HK-2 (cell line): ENCODE measurements around the gene ABHD16B.
A peak's percentile ranks its signal among the peaks of the same experiment; 100 is the strongest.

ENCODE experiments used
- DNase-seq: peaks from one replicate; pipeline ENCODE4 v3.0.0-alpha.2; 2018; ENCODE audit not compliant: unreplicated experiment

The ABHD16B gene

GRCh38 chr20:63861365-63861934 lies at the start of gene ABHD16B:
Gene ABHD16B (plus strand): TSS chr20:63861498. CDS start chr20:63861541, 43 bp downstream.
- no peak for DNase-seq

DNA sequence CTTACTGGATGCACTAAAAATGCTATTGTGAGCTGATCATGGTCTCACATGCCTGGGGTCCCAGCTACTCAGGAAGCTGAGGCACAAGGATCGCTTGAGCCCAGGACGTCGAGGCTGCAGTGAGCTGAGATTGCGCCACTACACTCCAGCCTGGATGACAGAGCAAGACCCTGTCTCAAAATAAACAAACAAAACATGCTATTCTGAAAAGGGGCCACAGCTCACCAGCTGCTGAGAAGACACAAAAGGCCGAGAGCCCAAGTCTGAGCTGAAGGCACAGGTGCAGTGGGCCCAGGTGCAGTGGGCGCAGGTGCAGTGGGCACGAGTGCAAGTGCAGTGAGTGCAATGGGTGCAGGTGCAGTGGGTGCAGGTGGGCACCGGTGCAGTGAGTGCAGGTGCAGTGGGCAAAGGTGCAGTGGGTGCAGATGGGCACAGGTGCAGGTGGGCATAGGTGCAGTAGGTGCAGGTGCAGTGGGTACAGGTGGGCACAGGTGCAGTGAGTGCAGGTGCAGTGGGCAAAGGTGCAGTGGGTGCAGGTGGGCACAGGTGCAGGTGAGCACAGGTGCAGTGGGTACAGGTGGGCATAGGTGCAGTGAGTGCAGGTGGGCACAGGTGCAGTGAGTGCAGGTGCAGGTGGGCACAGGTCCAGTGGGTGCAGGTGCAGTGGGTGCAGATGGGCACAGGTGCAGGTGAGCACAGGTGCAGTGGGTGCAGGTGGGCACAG lies 46.2 kb upstream of the ABHD16B start:
- no peak for DNase-seq

DNA sequence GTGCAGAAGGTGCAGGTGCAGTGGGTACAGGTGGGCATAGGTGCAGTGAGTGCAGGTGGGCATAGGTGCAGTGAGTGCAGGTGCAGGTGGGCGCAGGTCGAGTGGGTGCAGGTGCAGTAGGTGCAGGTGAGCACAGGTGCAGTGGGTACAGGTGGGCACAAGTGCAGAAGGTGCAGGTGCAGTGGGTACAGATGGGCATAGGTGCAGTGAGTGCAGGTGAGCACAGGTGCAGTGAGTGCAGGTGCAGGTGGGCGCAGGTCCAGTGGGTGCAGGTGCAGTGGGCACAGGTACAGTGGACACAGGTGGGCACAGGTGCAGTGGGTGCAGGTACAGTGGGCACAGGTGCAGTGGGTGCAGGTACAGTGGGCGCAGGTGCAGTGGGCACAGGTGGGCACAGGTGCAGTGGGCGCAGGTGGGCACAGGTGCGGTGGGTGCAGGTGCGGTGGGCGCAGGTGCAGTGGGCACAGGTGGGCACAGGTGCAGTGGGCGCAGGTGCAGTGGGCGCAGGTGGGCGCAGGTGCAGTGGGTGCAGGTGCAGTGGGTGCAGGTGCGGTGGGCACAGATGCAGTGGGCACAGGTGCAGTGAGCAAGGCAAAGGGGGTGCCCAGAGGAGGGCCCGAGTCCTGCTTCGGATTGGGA lies 45.6 kb upstream of the ABHD16B start:
- no peak for DNase-seq

DNA sequence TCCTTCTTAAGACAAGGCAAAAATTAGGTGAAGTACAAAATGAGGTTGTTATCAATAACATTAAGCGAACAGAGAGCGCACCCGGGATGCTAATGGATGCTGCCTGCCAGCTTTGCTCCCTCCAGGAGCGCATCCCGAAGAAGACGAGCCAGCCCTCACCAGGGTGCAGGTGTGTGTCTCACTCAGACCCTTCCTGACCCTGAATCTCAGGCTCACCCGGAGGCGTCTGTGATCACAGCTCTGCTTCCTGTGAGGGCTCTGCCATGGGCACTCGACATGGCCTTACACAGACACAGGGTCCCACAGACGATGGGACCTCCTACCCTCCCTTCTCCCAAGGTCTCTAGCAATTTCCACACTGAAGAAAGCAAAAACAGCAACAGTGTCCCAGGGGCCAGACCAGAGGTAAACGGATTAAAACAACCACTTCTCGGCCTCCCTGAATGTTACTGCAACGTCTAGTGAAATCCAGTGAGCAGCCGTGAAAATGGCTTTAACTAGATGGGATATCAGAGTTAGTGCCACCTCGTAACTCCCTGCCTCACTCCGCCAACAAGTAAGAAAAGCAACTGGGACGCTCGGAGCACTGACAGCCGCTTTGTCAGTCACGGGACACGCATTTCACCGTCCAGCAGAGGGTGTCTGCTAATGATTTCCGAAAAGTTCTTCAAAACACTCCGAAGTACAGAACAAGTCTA lies 41.9 kb upstream of the ABHD16B start:
- no peak for DNase-seq

DNA sequence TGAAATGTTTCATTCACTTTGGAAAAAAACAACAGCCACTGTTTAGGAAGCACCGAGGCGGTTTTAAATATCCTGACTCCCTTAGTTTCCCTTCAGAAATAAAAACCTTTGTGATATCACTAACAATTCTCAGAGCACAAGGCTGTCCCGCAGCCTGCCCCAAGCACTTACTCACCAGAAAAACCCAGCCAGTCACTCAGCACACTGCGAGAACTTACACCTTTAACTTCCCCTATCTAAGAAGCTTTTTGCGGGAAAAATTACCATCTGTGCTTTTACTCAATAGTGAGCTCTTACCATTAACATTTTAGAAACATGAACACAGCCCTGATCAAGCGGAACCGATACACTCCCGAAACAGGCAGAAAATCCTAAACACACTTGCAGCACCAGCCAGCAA lies 39.5 kb upstream of the ABHD16B start:
- no peak for DNase-seq

GRCh38 chr20:63822276-63822696 lies 39.0 kb upstream of the ABHD16B start:
- no peak for DNase-seq

- DNase-seq: no peak
Measured at GRCh38 chr20:63823691-63824311, 37.5 kb upstream of the ABHD16B start.

- DNase-seq: no peak
Measured at GRCh38 chr20:63825331-63826118, 35.8 kb upstream of the ABHD16B start.

- DNase-seq: no peak
Measured at GRCh38 chr20:63826753-63827152, 34.5 kb upstream of the ABHD16B start.

DNA sequence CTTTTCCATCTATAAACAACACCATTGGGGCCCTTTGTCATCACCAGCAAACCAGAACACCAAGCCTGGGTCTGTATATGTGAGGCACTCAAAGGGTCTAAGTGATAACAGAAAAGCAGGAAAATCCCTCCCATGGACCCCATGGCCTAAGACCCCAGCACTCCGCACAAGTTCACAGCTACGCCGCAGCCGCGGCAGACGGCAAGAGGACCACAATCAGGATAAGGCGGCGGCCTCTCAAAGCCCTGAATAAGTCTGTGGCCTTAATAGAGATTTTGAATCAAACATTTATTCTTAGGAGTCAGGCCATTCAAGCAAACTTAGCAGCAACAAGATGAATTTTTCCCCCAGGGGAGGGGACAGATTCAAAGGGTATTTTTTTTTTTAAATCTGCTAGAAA lies 33.2 kb upstream of the ABHD16B start:
- DNase-seq: no peak

- no peak for DNase-seq
Measured at GRCh38 chr20:63828545-63828944, 32.8 kb upstream of the ABHD16B start.

- no peak for DNase-seq
Measured at GRCh38 chr20:63828951-63829350, 32.3 kb upstream of the ABHD16B start.

GRCh38 chr20:63829603-63829944 lies 31.7 kb upstream of the ABHD16B start:
- no peak for DNase-seq

GRCh38 chr20:63829945-63830835 lies 31.1 kb upstream of the ABHD16B start:
- DNase-seq: no peak

DNA sequence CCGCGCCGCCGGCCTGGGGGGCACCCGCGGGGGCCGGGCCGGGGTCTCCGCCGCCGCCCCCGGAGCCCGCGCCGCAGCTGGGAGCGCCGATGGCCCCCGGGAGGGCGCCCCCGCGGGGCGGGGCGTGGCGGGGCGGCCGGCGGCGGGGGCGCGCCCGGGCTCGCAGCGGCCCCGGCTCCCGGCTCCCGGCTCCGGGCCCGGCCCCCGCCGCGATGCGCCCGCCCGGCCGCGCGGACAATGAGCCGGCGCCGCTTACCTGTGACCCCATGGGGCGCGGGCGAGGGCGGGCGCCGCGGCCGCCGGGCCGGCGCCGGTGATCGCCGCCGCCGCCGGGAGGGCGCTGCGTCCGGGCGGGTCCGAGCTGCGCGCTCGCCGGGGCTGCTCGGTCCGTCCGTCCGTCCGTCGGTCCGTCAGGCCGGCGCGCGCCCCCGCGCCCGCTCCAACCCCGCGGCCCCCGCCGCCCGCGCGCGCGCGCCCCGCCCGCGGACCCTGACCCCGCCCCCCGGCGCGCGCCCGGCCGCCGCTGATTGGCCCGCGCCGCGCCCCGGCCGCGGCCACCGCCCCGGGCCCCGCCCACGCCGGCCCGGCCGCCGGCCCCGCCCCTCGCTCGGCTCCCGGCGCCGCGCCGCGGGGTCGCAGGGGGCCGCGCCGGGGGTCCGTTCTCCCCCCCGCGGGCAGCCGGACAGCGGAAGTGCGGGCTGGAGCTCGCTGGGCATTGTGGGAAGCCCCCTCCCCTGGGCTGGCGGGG lies 30.3 kb upstream of the ABHD16B start, which contains the start of gene ZBTB46:
Gene ZBTB46, minus strand, starts transcription at position 424 of the 748 bp plus-strand sequence. CDS start 40,507 bp downstream, outside the sequence.
- peak; percentile 55 for DNase-seq

DNA sequence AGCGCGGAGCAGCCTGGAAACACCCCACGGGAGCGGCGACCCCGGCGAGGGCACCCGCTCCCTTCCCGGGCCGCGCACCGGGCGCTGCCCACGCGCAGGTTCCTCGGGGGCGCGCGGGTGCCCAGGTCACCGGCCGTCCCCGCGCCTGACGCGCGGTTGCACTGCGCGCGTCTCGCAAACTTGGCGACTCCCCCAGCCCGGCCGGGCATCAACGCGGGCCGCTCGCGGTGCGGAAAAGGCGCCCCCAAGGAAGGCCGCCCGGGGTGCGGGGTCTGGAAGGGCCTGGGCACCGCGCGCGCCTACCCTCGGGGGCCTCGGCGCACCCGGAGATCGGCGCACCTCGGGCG lies 29.7 kb upstream of the ABHD16B start:
- no peak for DNase-seq

GRCh38 chr20:63831993-63832686 lies 29.2 kb upstream of the ABHD16B start:
- DNase-seq: no peak

DNA sequence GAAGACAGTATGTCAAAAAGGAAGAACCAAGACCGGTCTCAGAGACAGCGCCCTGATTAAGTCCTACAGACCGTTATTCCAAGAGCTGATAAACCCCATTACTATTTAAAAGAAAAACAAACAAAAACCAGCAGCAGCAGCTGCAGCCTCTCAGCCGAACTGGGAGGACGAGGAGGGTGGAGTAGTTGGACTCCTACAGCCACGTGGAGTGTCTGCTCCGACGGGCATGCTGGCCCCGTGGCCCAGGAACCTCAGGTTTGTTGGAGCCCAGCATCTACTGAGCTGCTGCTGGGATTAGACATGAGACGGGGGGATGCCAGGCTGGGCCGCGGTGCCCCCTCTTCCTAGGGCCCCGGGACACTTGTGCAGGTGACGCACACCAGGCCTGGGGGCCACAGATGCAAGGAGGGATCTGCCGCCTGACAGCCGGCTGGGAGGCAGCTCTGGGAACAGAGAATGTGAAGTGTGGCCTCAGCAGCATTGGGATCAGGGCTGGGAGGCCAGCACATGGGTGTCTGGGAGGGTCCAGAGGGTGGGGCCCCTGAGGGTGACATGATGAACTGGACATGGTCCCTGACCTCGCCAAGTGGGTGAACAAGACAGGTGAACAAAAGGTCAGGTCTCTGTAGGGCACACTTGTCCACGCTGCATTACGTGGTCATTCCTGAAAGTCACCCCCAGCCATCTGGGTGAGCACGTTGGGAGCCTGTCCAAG lies 27.4 kb upstream of the ABHD16B start:
- DNase-seq: no peak
